GM21360 (cell line): ENCODE data around the gene ZDHHC1.
"Not testable (repeated sequence)": the region's sequence is repeated elsewhere in the genome, so short reads cannot be mapped to it uniquely, and the experiment has no call there.

ENCODE experiments used
- ATAC-seq: cut with Tn5 transposase; IDR thresholded peaks from one replicate; pipeline ENCODE4 v1.9.1; 2021; ENCODE audit warnings: mild to moderate bottlenecking, moderate library complexity; ENCODE audit not compliant: unreplicated experiment

Gene ZDHHC1

GRCh38 chr16:67364600-67365235 lies 51.6 kb downstream of the ZDHHC1 start:
- no peak for ATAC-seq

GRCh38 chr16:67361038-67361437 lies 55.2 kb downstream of the ZDHHC1 start:
- no peak for ATAC-seq

GRCh38 chr16:67359540-67360269 lies 56.6 kb downstream of the ZDHHC1 start:
- ATAC-seq = not testable (repeated sequence)

DNA sequence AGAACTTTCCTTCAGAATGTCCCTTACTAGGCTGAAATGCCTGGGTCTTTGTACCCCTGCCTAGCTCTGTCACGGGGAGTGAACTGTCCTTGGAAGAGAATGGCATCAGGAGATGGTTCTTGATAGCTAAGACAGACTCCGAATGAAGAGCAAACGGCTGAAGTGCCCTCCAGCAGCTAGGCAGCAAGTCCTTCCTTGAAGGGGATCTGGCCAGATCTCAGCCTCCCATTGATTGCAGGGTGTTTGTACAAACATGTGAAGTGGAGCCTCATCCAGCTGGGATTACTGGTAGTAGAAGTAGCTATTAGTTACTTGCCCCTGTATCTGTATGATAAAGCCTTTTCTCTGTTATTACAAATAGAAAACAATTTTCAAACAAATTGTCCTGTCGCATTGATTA lies 58.7 kb downstream of the ZDHHC1 start:
- ATAC-seq = no peak

DNA sequence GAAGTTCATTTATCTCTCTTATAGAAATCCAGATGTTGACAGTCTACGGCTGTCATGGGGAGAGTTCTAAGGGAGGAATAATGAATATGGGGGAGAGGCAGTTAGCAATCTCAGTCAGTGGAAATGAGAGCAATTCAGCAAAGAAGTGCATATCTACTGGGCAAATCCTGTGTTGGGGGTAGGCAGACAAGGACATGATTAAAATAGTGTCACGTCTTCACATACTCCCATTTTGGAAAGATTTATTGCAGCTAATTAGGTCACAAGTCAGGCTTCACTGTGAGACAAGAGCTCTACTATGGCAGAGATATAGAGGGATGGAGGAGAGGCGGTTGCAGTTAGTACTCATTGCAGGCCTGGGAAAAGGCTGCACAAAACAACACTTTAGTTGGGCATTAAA lies 59.9 kb downstream of the ZDHHC1 start:
- ATAC-seq = no peak

GRCh38 chr16:67352463-67352862 lies 63.8 kb downstream of the ZDHHC1 start:
- ATAC-seq = not testable (repeated sequence)

- ATAC-seq = no peak
These were observed 66.0 kb downstream of the ZDHHC1 start for GRCh38 chr16:67350324-67350723.

DNA sequence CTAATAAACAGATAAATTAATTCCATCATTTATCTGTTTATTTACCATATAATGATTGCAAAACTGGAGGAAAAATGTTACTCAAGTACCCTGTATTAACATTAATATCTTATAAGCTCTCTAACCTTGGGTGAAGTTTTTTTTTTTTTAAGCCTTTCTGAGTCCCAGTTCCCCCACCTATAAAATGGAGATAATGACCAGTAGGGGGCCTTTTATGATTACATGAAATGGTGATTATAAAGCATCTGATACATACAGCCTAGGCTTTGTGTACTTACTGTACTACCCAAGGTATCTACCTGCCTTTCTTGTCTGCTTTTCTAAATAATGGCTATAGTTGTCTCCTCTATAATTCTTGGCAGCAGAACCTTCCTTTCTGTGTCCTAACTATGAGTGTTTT lies 67.1 kb downstream of the ZDHHC1 start:
- no peak for ATAC-seq

- ATAC-seq = no peak
These were observed 69.9 kb downstream of the ZDHHC1 start for GRCh38 chr16:67346341-67346740.

GRCh38 chr16:67345401-67345800 lies 70.9 kb downstream of the ZDHHC1 start:
- no peak for ATAC-seq
